NB4 (cell line): Measurements from ENCODE around the gene PPP2R5C.

Experiments used
- DNase-seq: peaks from one replicate; pipeline ENCODE4 v3.0.0; 2010; ENCODE audit warnings: low read depth
- H3K4me3 ChIP-seq: one replicate; pipeline ENCODE4 v1.5.1; 2011; ENCODE audit warnings: mild to moderate bottlenecking, low read depth, low read length, moderate library complexity
- CTCF ChIP-seq: IDR thresholded peaks from one replicate; pipeline ENCODE4 v1.5.1; 2012; ENCODE audit warnings: low read depth, low read length
- MAX ChIP-seq: IDR thresholded peaks from 2 replicates; pipeline ENCODE4 v1.6.1; 2011; ENCODE audit warnings: low read depth, low read length
- MYC ChIP-seq: IDR thresholded peaks from 2 replicates; pipeline ENCODE4 v1.6.1; 2011; ENCODE audit warnings: low read depth, low read length
- POLR2A ChIP-seq: IDR thresholded peaks from 2 replicates; pipeline ENCODE4 v1.6.1; 2011; ENCODE audit warnings: mild to moderate bottlenecking; ENCODE audit not compliant: insufficient read length; ENCODE audit errors: extremely low read depth

Gene PPP2R5C

DNA sequence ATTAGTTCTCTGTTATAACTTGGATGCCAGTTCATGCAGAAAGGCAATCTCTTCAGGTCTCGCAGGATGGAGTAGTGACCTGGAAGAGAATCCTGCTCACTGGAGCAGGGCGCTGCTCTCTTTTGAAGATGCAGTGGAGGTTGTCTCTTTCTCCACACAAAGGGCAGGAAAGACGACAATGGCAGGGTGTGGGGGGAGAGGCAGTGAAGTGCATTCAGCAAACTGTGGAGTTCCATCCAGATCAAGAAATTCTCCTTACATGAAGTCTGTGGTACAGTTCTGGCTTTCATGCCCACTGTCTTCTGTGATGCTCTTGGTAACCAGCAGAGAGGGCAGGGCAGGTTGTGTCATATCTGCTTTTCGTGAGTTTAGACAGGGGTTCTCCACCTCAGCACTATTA lies 6.6 kb upstream of the PPP2R5C start:
- no peak overlapping the region for H3K4me3 ChIP-seq
- no peak for TF ChIP-seq POLR2A
- TF ChIP-seq MYC = no peak
- TF ChIP-seq CTCF = no peak
- TF ChIP-seq MAX = no peak
- DNase-seq = no peak

- no peak overlapping the region for H3K4me3 ChIP-seq
- no peak for DNase-seq
- TF ChIP-seq POLR2A (no peak), MAX (no peak), CTCF (no peak), MYC (no peak)
Measured at GRCh38 chr14:101755591-101756324, 5.8 kb upstream of the PPP2R5C start.

GRCh38 chr14:101757064-101757838 lies 4.3 kb upstream of the PPP2R5C start:
- no peak for TF ChIP-seq MYC
- TF ChIP-seq POLR2A = no peak
- no peak for TF ChIP-seq CTCF
- no peak for TF ChIP-seq MAX
- no peak for DNase-seq
- H3K4me3 ChIP-seq = no peak overlapping the region

- no peak overlapping the region for H3K4me3 ChIP-seq
- no peak for DNase-seq
- TF ChIP-seq CTCF (no peak), MAX (no peak), POLR2A (no peak), MYC (no peak)
Measured at GRCh38 chr14:101757839-101758211, 3.7 kb upstream of the PPP2R5C start.

DNA sequence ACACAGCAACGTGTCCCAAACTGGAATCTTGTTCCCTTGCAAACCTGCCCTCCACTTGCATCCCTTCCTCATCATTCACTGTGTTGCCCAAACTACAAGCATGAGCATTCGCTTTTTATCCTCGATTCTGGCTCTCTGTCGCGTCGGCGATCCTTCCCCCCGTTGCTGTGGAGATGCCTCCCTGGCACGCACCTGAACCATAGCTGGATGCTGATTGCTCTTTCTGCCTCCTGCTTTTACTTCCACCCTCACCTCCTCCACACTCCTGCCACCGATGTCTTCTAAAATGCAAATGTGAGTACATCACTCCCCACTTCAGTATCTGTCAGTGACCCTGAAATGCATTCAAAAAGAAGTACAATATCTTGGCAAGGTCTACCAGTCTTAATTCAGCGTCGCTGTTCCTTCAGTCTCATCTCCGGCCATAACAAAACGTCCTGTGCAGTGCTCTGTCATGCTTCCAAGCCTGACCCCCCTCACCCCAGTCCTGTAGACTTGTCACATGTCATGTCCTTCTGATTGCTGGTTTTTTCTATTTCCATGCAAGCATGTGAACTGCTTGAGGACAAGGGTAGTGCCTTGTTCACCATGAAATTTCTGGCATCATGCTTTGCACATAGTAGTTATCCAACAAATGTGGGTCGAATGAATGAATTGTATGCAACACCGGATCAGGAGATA lies 2.5 kb upstream of the PPP2R5C start:
- H3K4me3 ChIP-seq = no peak overlapping the region
- DNase-seq = no peak
- TF ChIP-seq POLR2A (no peak), CTCF (no peak)
